C4-2B (cell line): ENCODE measurements around the gene ASAP2.

Experiments
- ZFX ChIP-seq: fragments of 450-650 bp; IDR thresholded peaks from 2 replicates; pipeline ENCODE4 v1.6.1; 2017
- TF ChIP-seq, protein P1 (sequence below): fragments of 450-650 bp; conservative IDR thresholded peaks from 2 replicates; pipeline ENCODE4 v1.5.1; 2017; ENCODE audit warnings: mild to moderate bottlenecking

DNA sequence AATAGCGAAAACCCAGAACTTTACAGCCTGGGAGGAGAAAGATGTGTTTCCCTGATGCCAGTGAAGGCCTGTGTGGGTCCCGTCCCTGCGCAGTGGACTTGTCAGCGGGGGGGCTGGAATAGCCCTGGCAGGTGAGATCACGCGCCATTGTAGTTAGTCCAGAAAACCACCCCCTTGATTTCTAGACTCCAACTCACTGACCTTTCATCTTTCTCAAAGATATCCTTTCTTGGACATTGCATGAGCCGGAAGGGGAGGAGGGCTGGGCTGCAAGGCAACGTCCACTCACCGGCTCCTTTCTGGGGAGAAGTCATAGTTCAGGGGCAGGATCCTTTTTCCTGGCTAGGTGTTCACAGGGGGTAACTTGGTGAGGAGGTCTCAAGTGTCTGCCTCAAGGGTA, 22.3 kb upstream of the ASAP2 start:
- TF ChIP-seq, protein P1, sequence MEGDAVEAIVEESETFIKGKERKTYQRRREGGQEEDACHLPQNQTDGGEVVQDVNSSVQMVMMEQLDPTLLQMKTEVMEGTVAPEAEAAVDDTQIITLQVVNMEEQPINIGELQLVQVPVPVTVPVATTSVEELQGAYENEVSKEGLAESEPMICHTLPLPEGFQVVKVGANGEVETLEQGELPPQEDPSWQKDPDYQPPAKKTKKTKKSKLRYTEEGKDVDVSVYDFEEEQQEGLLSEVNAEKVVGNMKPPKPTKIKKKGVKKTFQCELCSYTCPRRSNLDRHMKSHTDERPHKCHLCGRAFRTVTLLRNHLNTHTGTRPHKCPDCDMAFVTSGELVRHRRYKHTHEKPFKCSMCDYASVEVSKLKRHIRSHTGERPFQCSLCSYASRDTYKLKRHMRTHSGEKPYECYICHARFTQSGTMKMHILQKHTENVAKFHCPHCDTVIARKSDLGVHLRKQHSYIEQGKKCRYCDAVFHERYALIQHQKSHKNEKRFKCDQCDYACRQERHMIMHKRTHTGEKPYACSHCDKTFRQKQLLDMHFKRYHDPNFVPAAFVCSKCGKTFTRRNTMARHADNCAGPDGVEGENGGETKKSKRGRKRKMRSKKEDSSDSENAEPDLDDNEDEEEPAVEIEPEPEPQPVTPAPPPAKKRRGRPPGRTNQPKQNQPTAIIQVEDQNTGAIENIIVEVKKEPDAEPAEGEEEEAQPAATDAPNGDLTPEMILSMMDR = no peak
- no peak for TF ChIP-seq ZFX
